HG02840 (cell line): ENCODE results near the gene PTPRM.

Source experiments
- ATAC-seq: cut with Tn5 transposase; IDR thresholded peaks from one replicate; pipeline ENCODE4 v1.9.1; 2021; ENCODE audit warnings: mild to moderate bottlenecking, moderate library complexity, moderate number of reproducible peaks; ENCODE audit not compliant: unreplicated experiment, low FRiP score

The PTPRM gene

GRCh38 chr18:7786569-7786968 lies 219.5 kb downstream of the PTPRM start:
- no peak for ATAC-seq

GRCh38 chr18:7787339-7787738 lies 220.2 kb downstream of the PTPRM start:
- ATAC-seq: no peak

GRCh38 chr18:7789856-7790552 lies 222.9 kb downstream of the PTPRM start:
- no peak for ATAC-seq

- no peak for ATAC-seq
These were observed 226.0 kb downstream of the PTPRM start for GRCh38 chr18:7793100-7793499.

GRCh38 chr18:7803956-7804469 lies 236.9 kb downstream of the PTPRM start:
- no peak for ATAC-seq

- no peak for ATAC-seq
These were observed 238.0 kb downstream of the PTPRM start for GRCh38 chr18:7805096-7805495.

GRCh38 chr18:7805880-7806279 lies 238.8 kb downstream of the PTPRM start:
- no peak for ATAC-seq

GRCh38 chr18:7807936-7808453 lies 240.9 kb downstream of the PTPRM start:
- no peak for ATAC-seq

GRCh38 chr18:7808992-7809391 lies 241.9 kb downstream of the PTPRM start:
- no peak for ATAC-seq

- no peak for ATAC-seq
These were observed 242.3 kb downstream of the PTPRM start for GRCh38 chr18:7809455-7809854.

GRCh38 chr18:7809978-7810377 lies 242.9 kb downstream of the PTPRM start:
- ATAC-seq: no peak

- no peak for ATAC-seq
These were observed 245.4 kb downstream of the PTPRM start for GRCh38 chr18:7812431-7813063.

GRCh38 chr18:7813131-7813530 lies 246.0 kb downstream of the PTPRM start:
- ATAC-seq: no peak

- no peak for ATAC-seq
These were observed 247.7 kb downstream of the PTPRM start for GRCh38 chr18:7814754-7815315.

- no peak for ATAC-seq
These were observed 248.7 kb downstream of the PTPRM start for GRCh38 chr18:7815787-7816186.

GRCh38 chr18:7817575-7818230 lies 250.6 kb downstream of the PTPRM start:
- no peak for ATAC-seq

GRCh38 chr18:7821784-7822183 lies 254.7 kb downstream of the PTPRM start:
- no peak for ATAC-seq

- no peak for ATAC-seq
These were observed 255.6 kb downstream of the PTPRM start for GRCh38 chr18:7822435-7823331.

GRCh38 chr18:7824970-7825369 lies 257.9 kb downstream of the PTPRM start:
- no peak for ATAC-seq

GRCh38 chr18:7830468-7830867 lies 263.4 kb downstream of the PTPRM start:
- ATAC-seq: no peak
